ENCODE measurements around the gene PTPRN. TPM values are rescaled to one million over a fixed set of nuclear protein-coding genes. Genes with fewer than 3 reads are reported as not detected.
A peak's percentile ranks its signal among the peaks of the same experiment; 100 is the strongest.

The PTPRN gene
- polyA plus RNA-seq, 2 of the 4 experiments (the other 2 are of a cell fraction): 0.44 to 1.1 TPM

DNA sequence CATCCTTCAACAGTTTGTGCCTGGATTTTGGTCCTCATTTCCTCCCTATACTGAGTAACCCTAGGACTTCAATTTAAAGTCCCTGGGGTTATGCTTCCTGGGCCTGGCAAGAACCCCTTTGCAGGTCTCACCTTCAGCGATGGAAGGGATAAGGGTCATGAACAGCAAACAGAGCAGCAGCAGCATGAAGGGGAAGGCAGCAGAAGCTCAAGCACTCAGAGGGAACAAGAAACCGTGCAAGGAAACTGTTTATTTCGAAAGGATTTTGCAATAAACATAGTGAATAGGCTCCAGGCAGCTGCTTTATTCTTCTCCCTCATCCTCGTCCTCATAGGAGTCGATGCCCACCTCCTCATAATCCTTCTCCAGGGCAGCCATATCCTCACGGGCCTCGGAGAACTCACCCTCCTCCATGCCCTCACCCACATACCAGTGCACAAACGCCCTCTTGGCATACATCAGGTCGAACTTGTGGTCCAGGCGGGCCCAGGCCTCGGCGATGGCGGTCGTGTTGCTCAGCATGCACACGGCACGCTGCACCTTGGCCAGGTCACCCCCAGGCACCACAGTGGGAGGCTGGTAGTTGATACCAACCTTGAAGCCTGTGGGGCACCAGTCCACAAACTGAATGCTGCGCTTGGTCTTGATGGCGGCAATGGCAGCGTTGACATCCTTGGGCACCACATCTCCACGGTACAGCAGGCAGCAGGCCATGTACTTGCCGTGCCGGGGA is 59.0 kb downstream of the PTPRN start:
- ATAC-seq: no peak
- Histone ChIP-seq H3K4me2 (peak overlapping the region; percentile 96), H3K4me1 (peaks cover 67% of the 10 kb centered on the region), H3K4me3 (peak overlapping the region; percentile 25; the same call in 2 of the 3 replicates), H3K9me3 (no peaks in the 10 kb centered on the region), H3K27ac (peak overlapping the region; percentile 90)
- ChIA-PET POLR2A (interaction anchor here (1.2 to 3.1 kb wide), 7 partner anchors 20 to 45 kb away, joined by 5 to 34 read pairs (median 19); partner anchors contain the start of genes ABCB6, ANKZF1, ATG9A and DNAJB2), CTCF (interaction anchor here (0.7 to 12.6 kb wide), 6 partner anchors 8 to 79 kb away, joined by 3 to 241 read pairs (median 4); partner anchors contain the start of genes CNPPD1 and DNAJB2)
- TF ChIP-seq GATA3 (IDR thresholded peaks at IDR 0.05; ENCODE audit: borderline replicate concordance) (0 out of 2 replicates have a peak, but pooled peaks have one; percentile 11), RARB (CRISPR knock-in tag; IDR thresholded peaks at IDR 0.05) (no peak)
- 64% methylated on average over 19 of the region's 22 CpGs for WGBS (ENCODE audit: missing lambda C conversion rate)
- FAIRE-seq: no peak
- DNase-seq (ENCODE audit: low read depth in 1 of 2, low spot score in 1 of 2): no peak

DNA sequence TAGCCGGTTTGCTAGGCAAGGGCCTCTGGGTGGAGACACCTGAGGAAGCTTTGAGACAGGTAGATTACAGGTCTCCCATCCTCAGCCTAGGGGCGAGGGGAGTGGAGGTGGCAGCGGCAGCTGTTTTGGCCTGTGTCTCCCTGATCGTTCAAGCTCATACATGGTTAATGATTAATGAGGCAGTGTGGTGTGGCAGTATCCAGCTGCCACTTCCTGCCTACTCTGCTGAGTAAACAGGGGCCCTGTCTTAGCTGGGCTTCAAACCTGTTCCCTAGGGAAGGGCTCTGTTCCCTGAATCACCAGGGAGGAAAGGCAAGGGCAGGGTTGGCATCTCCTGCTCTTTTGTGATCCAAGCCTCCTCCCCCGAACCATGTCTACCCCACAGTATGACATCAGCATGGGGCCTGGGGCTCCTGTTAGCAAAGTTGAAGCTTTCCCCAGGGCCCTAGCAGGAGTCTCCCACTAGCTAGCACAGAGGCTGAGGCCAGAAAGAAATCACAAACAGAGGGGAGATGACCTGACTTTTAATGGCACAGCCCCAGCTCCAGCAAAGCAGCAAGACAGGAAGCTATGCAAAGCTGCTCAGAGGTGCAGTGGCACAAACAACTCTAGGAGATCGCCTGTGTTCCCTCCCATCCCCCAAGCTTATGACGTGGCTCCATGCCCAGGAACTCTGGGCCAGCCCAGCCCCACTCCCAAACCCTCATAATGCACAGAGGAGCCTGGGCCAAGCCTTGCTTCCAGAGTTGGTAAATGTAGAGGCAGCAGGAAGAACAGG is 59.8 kb downstream of the PTPRN start:
- ATAC-seq (peak; percentile 51 to 58), DNase-seq (ENCODE audit: low read depth in 1 of 2, low spot score in 1 of 2) (peak; percentile 55 to 93), FAIRE-seq (no peak)
- Histone ChIP-seq H3K4me3 (peak overlapping the region; percentile 27; the same call in 2 of the 3 replicates), H3K9me3 (no peaks in the 10 kb centered on the region), H3K4me2 (peak overlapping the region; percentile 96), H3K4me1 (peaks cover 66% of the 10 kb centered on the region), H3K27ac (peak overlapping the region; percentile 90)
- WGBS (ENCODE audit: missing lambda C conversion rate): 0% methylated on average over 7 of the region's 7 CpGs
- POLR2A ChIA-PET: interaction anchor here (0.9 to 3.1 kb wide), 9 partner anchors 9 to 78 kb away, joined by 3 to 34 read pairs (median 10); partner anchors contain the start of genes ABCB6, ANKZF1, ATG9A and DNAJB2
- CTCF ChIA-PET: interaction anchor here (0.7 to 12.6 kb wide), 9 partner anchors 9 to 78 kb away, joined by 3 to 241 read pairs (median 4); partner anchors contain the start of genes CNPPD1 and DNAJB2
- TF ChIP-seq, protein P1, sequence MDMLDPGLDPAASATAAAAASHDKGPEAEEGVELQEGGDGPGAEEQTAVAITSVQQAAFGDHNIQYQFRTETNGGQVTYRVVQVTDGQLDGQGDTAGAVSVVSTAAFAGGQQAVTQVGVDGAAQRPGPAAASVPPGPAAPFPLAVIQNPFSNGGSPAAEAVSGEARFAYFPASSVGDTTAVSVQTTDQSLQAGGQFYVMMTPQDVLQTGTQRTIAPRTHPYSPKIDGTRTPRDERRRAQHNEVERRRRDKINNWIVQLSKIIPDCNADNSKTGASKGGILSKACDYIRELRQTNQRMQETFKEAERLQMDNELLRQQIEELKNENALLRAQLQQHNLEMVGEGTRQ (IDR thresholded peaks at IDR 0.05): no peak
- TF ChIP-seq HOXA7 (CRISPR knock-in tag; IDR thresholded peaks at IDR 0.05) (peak; percentile 69; the same call in 1 of the 2 replicates), CEBPB (IDR thresholded peaks at IDR 0.05) (no peak), POLR2AphosphoS2 (conservative IDR thresholded peaks at IDR 0.05; ENCODE audit: low read length) (peak; percentile 93), EHF (CRISPR knock-in tag; IDR thresholded peaks at IDR 0.05) (no peak), FOXS1 (CRISPR knock-in tag; IDR thresholded peaks at IDR 0.05) (no peak), ESRRA (IDR thresholded peaks at IDR 0.05; ENCODE audit: borderline replicate concordance, low read length) (no peak), JUNB (IDR thresholded peaks at IDR 0.05) (peak; percentile 41), CBX2 (IDR thresholded peaks at IDR 0.05; ENCODE audit: borderline replicate concordance, low read depth) (no peak), CBX8 (IDR thresholded peaks at IDR 0.05) (no peak), KDM5A (IDR thresholded peaks at IDR 0.05) (no peak), JUN (IDR thresholded peaks at IDR 0.05) (peak in 1 of 2 experiments; percentile 78), RARB (CRISPR knock-in tag; IDR thresholded peaks at IDR 0.05) (peak; percentile 21; the same call in 1 of the 2 replicates), FOSB (CRISPR knock-in tag; IDR thresholded peaks at IDR 0.05) (peak; percentile 66; the same call in 1 of the 2 replicates), POLR2A (IDR thresholded peaks at IDR 0.05; ENCODE audit: low read length) (no peak), CHD2 (IDR thresholded peaks at IDR 0.05; ENCODE audit: low read length, partially characterized antibody) (no peak), BHLHE40 (IDR thresholded peaks at IDR 0.05; ENCODE audit: low read depth, low read length) (no peak), TFCP2L1 (CRISPR knock-in tag; IDR thresholded peaks at IDR 0.05) (no peak; the same call in 1 of the 2 replicates), RCOR1 (IDR thresholded peaks at IDR 0.05; ENCODE audit: low read depth, low read length) (no peak), NR3C1 (IDR thresholded peaks at IDR 0.05) (no peak), GATA3 (IDR thresholded peaks at IDR 0.05; ENCODE audit: borderline replicate concordance) (peak; percentile 33; the same call in 1 of the 2 replicates), SREBF2 (IDR thresholded peaks at IDR 0.05) (no peak), EP300 (IDR thresholded peaks at IDR 0.05) (peak in 1 of 2 experiments; percentile 43; a peak in 1 of 5 replicates), KDM1A (IDR thresholded peaks at IDR 0.05; ENCODE audit: low read depth) (no peak)
- TF ChIP-seq, protein P2, sequence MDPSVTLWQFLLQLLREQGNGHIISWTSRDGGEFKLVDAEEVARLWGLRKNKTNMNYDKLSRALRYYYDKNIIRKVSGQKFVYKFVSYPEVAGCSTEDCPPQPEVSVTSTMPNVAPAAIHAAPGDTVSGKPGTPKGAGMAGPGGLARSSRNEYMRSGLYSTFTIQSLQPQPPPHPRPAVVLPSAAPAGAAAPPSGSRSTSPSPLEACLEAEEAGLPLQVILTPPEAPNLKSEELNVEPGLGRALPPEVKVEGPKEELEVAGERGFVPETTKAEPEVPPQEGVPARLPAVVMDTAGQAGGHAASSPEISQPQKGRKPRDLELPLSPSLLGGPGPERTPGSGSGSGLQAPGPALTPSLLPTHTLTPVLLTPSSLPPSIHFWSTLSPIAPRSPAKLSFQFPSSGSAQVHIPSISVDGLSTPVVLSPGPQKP (IDR thresholded peaks at IDR 0.05; ENCODE audit: low read depth, low read length): no peak
- TF ChIP-seq, protein P3, sequence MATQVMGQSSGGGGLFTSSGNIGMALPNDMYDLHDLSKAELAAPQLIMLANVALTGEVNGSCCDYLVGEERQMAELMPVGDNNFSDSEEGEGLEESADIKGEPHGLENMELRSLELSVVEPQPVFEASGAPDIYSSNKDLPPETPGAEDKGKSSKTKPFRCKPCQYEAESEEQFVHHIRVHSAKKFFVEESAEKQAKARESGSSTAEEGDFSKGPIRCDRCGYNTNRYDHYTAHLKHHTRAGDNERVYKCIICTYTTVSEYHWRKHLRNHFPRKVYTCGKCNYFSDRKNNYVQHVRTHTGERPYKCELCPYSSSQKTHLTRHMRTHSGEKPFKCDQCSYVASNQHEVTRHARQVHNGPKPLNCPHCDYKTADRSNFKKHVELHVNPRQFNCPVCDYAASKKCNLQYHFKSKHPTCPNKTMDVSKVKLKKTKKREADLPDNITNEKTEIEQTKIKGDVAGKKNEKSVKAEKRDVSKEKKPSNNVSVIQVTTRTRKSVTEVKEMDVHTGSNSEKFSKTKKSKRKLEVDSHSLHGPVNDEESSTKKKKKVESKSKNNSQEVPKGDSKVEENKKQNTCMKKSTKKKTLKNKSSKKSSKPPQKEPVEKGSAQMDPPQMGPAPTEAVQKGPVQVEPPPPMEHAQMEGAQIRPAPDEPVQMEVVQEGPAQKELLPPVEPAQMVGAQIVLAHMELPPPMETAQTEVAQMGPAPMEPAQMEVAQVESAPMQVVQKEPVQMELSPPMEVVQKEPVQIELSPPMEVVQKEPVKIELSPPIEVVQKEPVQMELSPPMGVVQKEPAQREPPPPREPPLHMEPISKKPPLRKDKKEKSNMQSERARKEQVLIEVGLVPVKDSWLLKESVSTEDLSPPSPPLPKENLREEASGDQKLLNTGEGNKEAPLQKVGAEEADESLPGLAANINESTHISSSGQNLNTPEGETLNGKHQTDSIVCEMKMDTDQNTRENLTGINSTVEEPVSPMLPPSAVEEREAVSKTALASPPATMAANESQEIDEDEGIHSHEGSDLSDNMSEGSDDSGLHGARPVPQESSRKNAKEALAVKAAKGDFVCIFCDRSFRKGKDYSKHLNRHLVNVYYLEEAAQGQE (IDR thresholded peaks at IDR 0.05): no peak
- TF ChIP-seq, protein P4, sequence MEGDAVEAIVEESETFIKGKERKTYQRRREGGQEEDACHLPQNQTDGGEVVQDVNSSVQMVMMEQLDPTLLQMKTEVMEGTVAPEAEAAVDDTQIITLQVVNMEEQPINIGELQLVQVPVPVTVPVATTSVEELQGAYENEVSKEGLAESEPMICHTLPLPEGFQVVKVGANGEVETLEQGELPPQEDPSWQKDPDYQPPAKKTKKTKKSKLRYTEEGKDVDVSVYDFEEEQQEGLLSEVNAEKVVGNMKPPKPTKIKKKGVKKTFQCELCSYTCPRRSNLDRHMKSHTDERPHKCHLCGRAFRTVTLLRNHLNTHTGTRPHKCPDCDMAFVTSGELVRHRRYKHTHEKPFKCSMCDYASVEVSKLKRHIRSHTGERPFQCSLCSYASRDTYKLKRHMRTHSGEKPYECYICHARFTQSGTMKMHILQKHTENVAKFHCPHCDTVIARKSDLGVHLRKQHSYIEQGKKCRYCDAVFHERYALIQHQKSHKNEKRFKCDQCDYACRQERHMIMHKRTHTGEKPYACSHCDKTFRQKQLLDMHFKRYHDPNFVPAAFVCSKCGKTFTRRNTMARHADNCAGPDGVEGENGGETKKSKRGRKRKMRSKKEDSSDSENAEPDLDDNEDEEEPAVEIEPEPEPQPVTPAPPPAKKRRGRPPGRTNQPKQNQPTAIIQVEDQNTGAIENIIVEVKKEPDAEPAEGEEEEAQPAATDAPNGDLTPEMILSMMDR (IDR thresholded peaks at IDR 0.05): no peak
- TF ChIP-seq, protein P5, sequence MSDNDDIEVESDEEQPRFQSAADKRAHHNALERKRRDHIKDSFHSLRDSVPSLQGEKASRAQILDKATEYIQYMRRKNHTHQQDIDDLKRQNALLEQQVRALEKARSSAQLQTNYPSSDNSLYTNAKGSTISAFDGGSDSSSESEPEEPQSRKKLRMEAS (IDR thresholded peaks at IDR 0.05): peak; percentile 49
